HG03521 (cell line): ENCODE data around the gene CA5B.
"Not testable (repeated sequence)": the region's sequence is repeated elsewhere in the genome, so short reads cannot be mapped to it uniquely, and the experiment has no call there.

Source experiments
- ATAC-seq: cut with Tn5 transposase; IDR thresholded peaks from one replicate; pipeline ENCODE4 v1.9.1; 2021; ENCODE audit warnings: mild to moderate bottlenecking, moderate library complexity; ENCODE audit not compliant: unreplicated experiment

CA5B gene

GRCh38 chrX:15747626-15748173, 9.6 kb downstream of the CA5B start:
- ATAC-seq: no peak

GRCh38 chrX:15748841-15749240, 10.8 kb downstream of the CA5B start:
- no peak for ATAC-seq

- ATAC-seq: peak; percentile 77
Measured at GRCh38 chrX:15749642-15750610, 11.9 kb downstream of the CA5B start.

- ATAC-seq: no peak
Measured at GRCh38 chrX:15750611-15751154, 12.6 kb downstream of the CA5B start.

- peak; percentile 61 for ATAC-seq
Measured at GRCh38 chrX:15751155-15751819, 13.2 kb downstream of the CA5B start.

- no peak for ATAC-seq
Measured at GRCh38 chrX:15755091-15755490, 17.0 kb downstream of the CA5B start.

GRCh38 chrX:15758140-15758539, 20.1 kb downstream of the CA5B start:
- no peak for ATAC-seq

GRCh38 chrX:15759886-15760285, 21.8 kb downstream of the CA5B start:
- not testable (repeated sequence) for ATAC-seq

GRCh38 chrX:15761564-15762191, 23.6 kb downstream of the CA5B start:
- ATAC-seq: no peak

- no peak for ATAC-seq
Measured at GRCh38 chrX:15769300-15769954, 31.4 kb downstream of the CA5B start.

- peak; percentile 84 for ATAC-seq
Measured at GRCh38 chrX:15781961-15782699, 44.1 kb downstream of the CA5B start.

GRCh38 chrX:15785176-15785750, 47.2 kb downstream of the CA5B start:
- ATAC-seq: no peak

- no peak for ATAC-seq
Measured at GRCh38 chrX:15786915-15787314, 48.8 kb downstream of the CA5B start.

GRCh38 chrX:15789979-15790768, 52.1 kb downstream of the CA5B start, which contains the start of gene ZRSR2:
ZRSR2 (plus strand) TSS chrX:15790484; CDS start chrX:15790496, 12 bp downstream.
- ATAC-seq: peak; percentile 90

GRCh38 chrX:15790769-15791290, 52.8 kb downstream of the CA5B start:
- ATAC-seq: peak; percentile 13

- ATAC-seq: no peak
Measured at GRCh38 chrX:15797707-15798106, 59.6 kb downstream of the CA5B start.

- no peak for ATAC-seq
Measured at GRCh38 chrX:15804563-15804962, 66.5 kb downstream of the CA5B start.

GRCh38 chrX:15808254-15808653, 70.2 kb downstream of the CA5B start:
- ATAC-seq: no peak
